Endometrial microvascular endothelial cells (primary cell): ENCODE data around the gene VPS72. TPM values are rescaled to one million over a fixed set of nuclear protein-coding genes. Genes with fewer than 3 reads are reported as not detected.

Experiments used
- in situ Hi-C: cut with HindIII; loops from 2 replicates; pipeline ENCODE4 v1.10.0; 2017; ENCODE audit warnings: low sequenced_read_pairs, low pct_unique_long_range_greater_than_20kb; ENCODE audit errors: inconsistent ontology term
- total RNA-seq: library from RNA; depleted of rRNA; stranded (reverse); fragments of >200 nt; gene quantifications from one replicate; pipeline ENCODE4 v1.2.3, GENCODE V29; 2015; ENCODE audit errors: inconsistent ontology term

Gene VPS72
- total RNA-seq, 1 donor from 2014 or later: 69.4 TPM

GRCh38 chr1:151147665-151148064 lies 42.3 kb downstream of the VPS72 start:
- in situ Hi-C loops: no loop called here

- in situ Hi-C loops: no loop called here
Observed at GRCh38 chr1:151147132-151147503, 42.9 kb downstream of the VPS72 start.

GRCh38 chr1:151146412-151147131 lies 43.4 kb downstream of the VPS72 start, which contains the start of gene SEMA6C:
TSS of gene SEMA6C (minus strand) at chr1:151146631. CDS start at chr1:151142621, 4,010 bp downstream.
- in situ Hi-C loops: no loop called here

- in situ Hi-C loops: no loop called here
Observed at GRCh38 chr1:151146072-151146411, 44.0 kb downstream of the VPS72 start.

- in situ Hi-C loops: no loop called here
Observed at GRCh38 chr1:151145304-151146071, 44.5 kb downstream of the VPS72 start.

GRCh38 chr1:151144474-151145303 lies 45.3 kb downstream of the VPS72 start:
- in situ Hi-C loops: no loop called here

- in situ Hi-C loops: no loop called here
Observed at GRCh38 chr1:151143986-151144385, 46.0 kb downstream of the VPS72 start.

- in situ Hi-C loops: no loop called here
Observed at GRCh38 chr1:151143057-151143435, 47.0 kb downstream of the VPS72 start.

- in situ Hi-C loops: no loop called here
Observed at GRCh38 chr1:151142411-151143056, 47.5 kb downstream of the VPS72 start.

GRCh38 chr1:151137789-151138188 lies 52.2 kb downstream of the VPS72 start:
- in situ Hi-C loops: no loop called here

- in situ Hi-C loops: no loop called here
Observed at GRCh38 chr1:151135433-151136385, 54.3 kb downstream of the VPS72 start.

GRCh38 chr1:151134991-151135390 lies 55.0 kb downstream of the VPS72 start:
- in situ Hi-C loops: no loop called here

GRCh38 chr1:151134396-151134795 lies 55.6 kb downstream of the VPS72 start:
- in situ Hi-C loops: no loop called here

- in situ Hi-C loops: no loop called here
Observed at GRCh38 chr1:151133018-151133806, 56.8 kb downstream of the VPS72 start.

- in situ Hi-C loops: no loop called here
Observed at GRCh38 chr1:151132335-151133017, 57.5 kb downstream of the VPS72 start.

- in situ Hi-C loops: no loop called here
Observed at GRCh38 chr1:151131701-151132334, 58.2 kb downstream of the VPS72 start.
